Ovary (tissue), 3 donors: Measurements from ENCODE around the gene CDK5RAP2.

Experiments
- EP300 ChIP-seq: sonication (generic); formaldehyde crosslinking; IDR thresholded peaks from one replicate; pipeline ENCODE4 v1.6.1; 2017; ENCODE audit warnings: antibody characterized with exemption
- POLR2A ChIP-seq: fragments of 450-650 bp; IDR thresholded peaks from one replicate; pipeline ENCODE4 v1.6.1; 2017; ENCODE audit warnings: antibody characterized with exemption, mild to moderate bottlenecking, moderate library complexity
- TF ChIP-seq, protein P1 (sequence below), 3 donors: fragments of 450-650 bp in 2 of 3; fragments of 200-600 bp in 1 of 3; IDR thresholded peaks; one replicate each; pipeline versions ENCODE4 v1.5.1 to v1.8.0; 2016 to 2022; ENCODE audit warnings: antibody characterized with exemption in 3 of 3, mild to moderate bottlenecking in 1 of 3
- donor health status: DM: no; HTN: no; CAD: no.

GRCh38 chr9:120567081-120567480, 12.9 kb downstream of the CDK5RAP2 start:
- TF ChIP-seq, protein P1, sequence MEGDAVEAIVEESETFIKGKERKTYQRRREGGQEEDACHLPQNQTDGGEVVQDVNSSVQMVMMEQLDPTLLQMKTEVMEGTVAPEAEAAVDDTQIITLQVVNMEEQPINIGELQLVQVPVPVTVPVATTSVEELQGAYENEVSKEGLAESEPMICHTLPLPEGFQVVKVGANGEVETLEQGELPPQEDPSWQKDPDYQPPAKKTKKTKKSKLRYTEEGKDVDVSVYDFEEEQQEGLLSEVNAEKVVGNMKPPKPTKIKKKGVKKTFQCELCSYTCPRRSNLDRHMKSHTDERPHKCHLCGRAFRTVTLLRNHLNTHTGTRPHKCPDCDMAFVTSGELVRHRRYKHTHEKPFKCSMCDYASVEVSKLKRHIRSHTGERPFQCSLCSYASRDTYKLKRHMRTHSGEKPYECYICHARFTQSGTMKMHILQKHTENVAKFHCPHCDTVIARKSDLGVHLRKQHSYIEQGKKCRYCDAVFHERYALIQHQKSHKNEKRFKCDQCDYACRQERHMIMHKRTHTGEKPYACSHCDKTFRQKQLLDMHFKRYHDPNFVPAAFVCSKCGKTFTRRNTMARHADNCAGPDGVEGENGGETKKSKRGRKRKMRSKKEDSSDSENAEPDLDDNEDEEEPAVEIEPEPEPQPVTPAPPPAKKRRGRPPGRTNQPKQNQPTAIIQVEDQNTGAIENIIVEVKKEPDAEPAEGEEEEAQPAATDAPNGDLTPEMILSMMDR (IDR thresholded peaks at IDR 0.05): no peak
- TF ChIP-seq POLR2A (no peak), EP300 (no peak)
